ENCODE data around the gene GPS1. TPM values are rescaled to one million over a fixed set of nuclear protein-coding genes. Genes with fewer than 3 reads are reported as not detected.

Gene GPS1
- total RNA-seq, 1 experiment from 2014 or later = 84.0 TPM

- no peak for DNase-seq (ENCODE audit: low read depth)
Measured at GRCh38 chr17:82078433-82078832, 26.7 kb downstream of the GPS1 start.

- no peak for DNase-seq (ENCODE audit: low read depth)
Measured at GRCh38 chr17:82079001-82079677, 27.4 kb downstream of the GPS1 start.

GRCh38 chr17:82080048-82080788, 28.5 kb downstream of the GPS1 start:
- DNase-seq (ENCODE audit: low read depth) = no peak

- no peak for DNase-seq (ENCODE audit: low read depth)
Measured at GRCh38 chr17:82080789-82081464, 29.2 kb downstream of the GPS1 start.

- no peak for DNase-seq (ENCODE audit: low read depth)
Measured at GRCh38 chr17:82081546-82081945, 29.8 kb downstream of the GPS1 start.

- DNase-seq (ENCODE audit: low read depth) = no peak
Measured at GRCh38 chr17:82081966-82082365, 30.3 kb downstream of the GPS1 start.

GRCh38 chr17:82082456-82082855, 30.8 kb downstream of the GPS1 start:
- no peak for DNase-seq (ENCODE audit: low read depth)

- DNase-seq (ENCODE audit: low read depth) = no peak
Measured at GRCh38 chr17:82083009-82083408, 31.3 kb downstream of the GPS1 start.

GRCh38 chr17:82083533-82084359, 32.0 kb downstream of the GPS1 start:
- DNase-seq (ENCODE audit: low read depth) = no peak

GRCh38 chr17:82084373-82085030, 32.8 kb downstream of the GPS1 start:
- no peak for DNase-seq (ENCODE audit: low read depth)

GRCh38 chr17:82085031-82085861, 33.5 kb downstream of the GPS1 start:
- no peak for DNase-seq (ENCODE audit: low read depth)

GRCh38 chr17:82085931-82086764, 34.5 kb downstream of the GPS1 start:
- DNase-seq (ENCODE audit: low read depth) = no peak

- no peak for DNase-seq (ENCODE audit: low read depth)
Measured at GRCh38 chr17:82086941-82087906, 35.5 kb downstream of the GPS1 start.

- DNase-seq (ENCODE audit: low read depth) = no peak
Measured at GRCh38 chr17:82087961-82088837, 36.5 kb downstream of the GPS1 start.

GRCh38 chr17:82088838-82089722, 37.4 kb downstream of the GPS1 start:
- DNase-seq (ENCODE audit: low read depth) = no peak

Data from RPMI7951 (cell line).